H9 (cell line): ENCODE measurements around the gene HS2ST1. TPM values are rescaled to one million over a fixed set of nuclear protein-coding genes. Genes with fewer than 3 reads are reported as not detected.

ENCODE experiments used
- DNase-seq: peaks from one replicate; pipeline ENCODE4 v3.0.0-alpha.2; 2017
- H2AFZ ChIP-seq: one replicate; pipeline ENCODE4 v1.6.1; 2013; ENCODE audit warnings: mild to moderate bottlenecking, low read length, control low read depth, moderate library complexity
- H2AK5ac ChIP-seq: 2 replicates; pipeline ENCODE4 v1.6.1; 2013; ENCODE audit warnings: low read length, control low read depth, mixed read lengths; ENCODE audit not compliant: insufficient read length
- H2BK120ac ChIP-seq: one replicate; pipeline ENCODE4 v1.6.1; 2013; ENCODE audit warnings: low read depth, mild to moderate bottlenecking, low read length, control low read depth, inconsistent platforms; ENCODE audit not compliant: poor library complexity, severe bottlenecking
- H2BK12ac ChIP-seq: 2 replicates; pipeline ENCODE4 v1.6.1; 2013; ENCODE audit warnings: low read length, control low read depth, mixed read lengths, low read depth; ENCODE audit not compliant: insufficient read length
- H2BK15ac ChIP-seq: 2 replicates; pipeline ENCODE4 v1.6.1; 2013; ENCODE audit warnings: low read depth, low read length, control low read depth
- H2BK20ac ChIP-seq: one replicate; pipeline ENCODE4 v1.6.1; 2013; ENCODE audit warnings: low read depth, mild to moderate bottlenecking, low read length, control low read depth, inconsistent platforms; ENCODE audit not compliant: poor library complexity, severe bottlenecking
- H2BK5ac ChIP-seq: 2 replicates; pipeline ENCODE4 v1.6.1; 2013; ENCODE audit warnings: low read length, control low read depth, mixed read lengths; ENCODE audit not compliant: insufficient read length
- H3K14ac ChIP-seq: 2 replicates; pipeline ENCODE4 v1.6.1; 2013; ENCODE audit warnings: low read length, control low read depth; ENCODE audit not compliant: insufficient read depth
- H3K18ac ChIP-seq: 2 replicates; pipeline ENCODE4 v1.6.1; 2013; ENCODE audit warnings: low read depth, mild to moderate bottlenecking, mixed read lengths, low read length, control low read depth; ENCODE audit not compliant: insufficient read length
- H3K23ac ChIP-seq: 2 replicates; pipeline ENCODE4 v1.6.1; 2013; ENCODE audit warnings: low read length, control low read depth, mixed read lengths, low read depth; ENCODE audit not compliant: insufficient read length
- H3K23me2 ChIP-seq: 2 replicates; pipeline ENCODE4 v1.6.1; 2013; ENCODE audit warnings: low read depth, mild to moderate bottlenecking, mixed read lengths, low read length, control low read depth; ENCODE audit not compliant: insufficient read length, poor library complexity, severe bottlenecking
- H3K27ac ChIP-seq: 2 replicates; pipeline ENCODE4 v1.5.1; 2013; ENCODE audit warnings: low read length, control low read depth, mixed read lengths, low read depth; ENCODE audit not compliant: insufficient read length
- H3K27me3 ChIP-seq: 2 replicates; pipeline ENCODE4 v1.6.1; 2013; ENCODE audit warnings: low read length, control low read depth, inconsistent platforms; ENCODE audit not compliant: insufficient read depth
- H3K4ac ChIP-seq: 2 replicates; pipeline ENCODE4 v1.6.1; 2013; ENCODE audit warnings: low read depth, mild to moderate bottlenecking, control low read depth, inconsistent platforms, low read length, moderate library complexity
- H3K4me1 ChIP-seq: 2 replicates; pipeline ENCODE4 v1.6.1; 2013; ENCODE audit warnings: low read length, control low read depth, inconsistent platforms; ENCODE audit not compliant: insufficient read depth
- H3K4me2 ChIP-seq: 2 replicates; pipeline ENCODE4 v1.6.1; 2013; ENCODE audit warnings: low read length, control low read depth, mixed read lengths; ENCODE audit not compliant: insufficient read length, insufficient read depth
- H3K56ac ChIP-seq: 2 replicates; pipeline ENCODE4 v1.6.1; 2013; ENCODE audit warnings: low read depth, mild to moderate bottlenecking, mixed read lengths, low read length, control low read depth; ENCODE audit not compliant: insufficient read length
- H3K79me1 ChIP-seq: 2 replicates; pipeline ENCODE4 v1.6.1; 2013; ENCODE audit warnings: low read depth, mild to moderate bottlenecking, moderate library complexity, low read length, control low read depth, inconsistent platforms; ENCODE audit not compliant: insufficient read depth, poor library complexity, severe bottlenecking
- H3K79me2 ChIP-seq: 2 replicates; pipeline ENCODE4 v1.6.1; 2013; ENCODE audit warnings: low read length, control low read depth, inconsistent platforms; ENCODE audit not compliant: insufficient read depth
- H3K9ac ChIP-seq: 2 replicates; pipeline ENCODE4 v1.6.1; 2013; ENCODE audit warnings: low read length, control low read depth, mixed read lengths; ENCODE audit not compliant: insufficient read length; ENCODE audit errors: extremely low read depth
- H3K9me3 ChIP-seq: one replicate; pipeline ENCODE4 v1.6.1; 2013; ENCODE audit warnings: low read depth, low read length, inconsistent platforms; ENCODE audit not compliant: control insufficient read depth
- H3T11ph ChIP-seq: one replicate; pipeline ENCODE4 v1.6.1; 2013; ENCODE audit warnings: mild to moderate bottlenecking, low read length, control low read depth, inconsistent platforms
- H4K20me1 ChIP-seq: one replicate; pipeline ENCODE4 v1.6.1; 2013; ENCODE audit not compliant: control insufficient read depth, insufficient read length, insufficient read depth
- H4K5ac ChIP-seq: 2 replicates; pipeline ENCODE4 v1.6.1; 2013; ENCODE audit warnings: low read depth, mild to moderate bottlenecking, mixed read lengths, low read length, control low read depth; ENCODE audit not compliant: insufficient read length
- H4K8ac ChIP-seq: replicated peaks from 2 replicates; pipeline ENCODE4 v1.6.1; 2013; ENCODE audit warnings: low read length, control low read depth, mixed read lengths, low read depth; ENCODE audit not compliant: insufficient read length
- H4K91ac ChIP-seq: 2 replicates; pipeline ENCODE4 v1.6.1; 2013; ENCODE audit warnings: low read depth, mild to moderate bottlenecking, moderate library complexity, mixed read lengths, low read length, control low read depth; ENCODE audit not compliant: insufficient read length
- H3K27ac Mint-ChIP-seq, 3 experiments: 2 replicates in 2 of 3; 3 replicates in 1 of 3; pipeline ENCODE4 v1.8.0; 2020 to 2021; ENCODE audit warnings: mixed read lengths in 3 of 3, mild to moderate bottlenecking in 1 of 3, moderate library complexity in 1 of 3
- H3K27me3 Mint-ChIP-seq: 2 replicates; pipeline ENCODE4 v1.8.0; 2021; ENCODE audit warnings: low read depth, mild to moderate bottlenecking, moderate library complexity, mixed read lengths
- H3K36me3 Mint-ChIP-seq, 3 experiments: 2 replicates in 2 of 3; 3 replicates in 1 of 3; pipeline ENCODE4 v1.8.0; 2020 to 2021; ENCODE audit warnings: low read depth in 3 of 3, mixed read lengths in 3 of 3; ENCODE audit not compliant: insufficient read depth in 1 of 3
- H3K4me1 Mint-ChIP-seq, 2 experiments: 2 replicates each; pipeline ENCODE4 v1.8.0; 2020; ENCODE audit warnings: mixed read lengths in 2 of 2
- H3K4me3 Mint-ChIP-seq, 2 experiments: 2 replicates in 1 of 2; 3 replicates in 1 of 2; pipeline ENCODE4 v1.8.0; 2020 to 2021; ENCODE audit warnings: mild to moderate bottlenecking in 2 of 2, mixed read lengths in 2 of 2, moderate library complexity in 1 of 2
- H3K9me3 Mint-ChIP-seq, 2 experiments: 2 replicates in 1 of 2; 3 replicates in 1 of 2; pipeline ENCODE4 v1.8.0; 2020; ENCODE audit warnings: mild to moderate bottlenecking in 2 of 2, mixed read lengths in 2 of 2, moderate library complexity in 1 of 2
- CTCF ChIP-seq: fragments of 200-600 bp; sonication (generic); conservative IDR thresholded peaks from 3 replicates; pipeline ENCODE4 v1.8.0; 2021; ENCODE audit warnings: antibody characterized with exemption, mild to moderate bottlenecking
- WGBS: extraction: QIAGEN DNeasy Blood & Tissue Kit; methylation state at CpG from one replicate; pipeline ENCODE4 v1.1.7; 2013; ENCODE audit warnings: missing lambda C conversion rate, low lambda C conversion rate, mixed read lengths; ENCODE audit not compliant: insufficient read length; ENCODE audit errors: extremely low coverage; 5-methylcytosine and 5-hydroxymethylcytosine counted together
- total RNA-seq: library from RNA; stranded (reverse); gene quantifications from 2 replicates; pipeline ENCODE4 v1.2.1, GENCODE V29; 2021

The HS2ST1 gene
- total RNA-seq, 1 experiment from 2014 or later, result 20.1 TPM

DNA sequence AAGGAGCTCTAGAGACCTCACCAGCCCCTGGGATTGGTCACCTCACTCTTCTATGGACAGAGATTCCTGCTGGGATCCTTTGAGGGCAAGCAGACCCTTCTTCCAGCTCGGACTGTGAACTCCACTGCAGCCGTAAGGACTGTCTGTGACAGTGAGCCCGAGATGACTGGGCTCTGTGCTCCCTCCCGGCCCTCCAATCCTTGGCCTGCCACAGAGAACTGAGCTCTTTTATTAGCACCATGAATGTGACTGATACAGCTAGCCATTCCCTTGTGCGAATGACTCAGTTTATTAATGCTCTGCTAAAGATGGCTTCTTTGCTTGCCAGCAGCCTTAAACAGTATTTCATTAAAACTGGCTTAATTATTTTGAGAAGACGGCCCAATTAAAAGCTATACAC lies 219.6 kb downstream of the HS2ST1 start:
- Histone ChIP-seq H4K8ac (no peak overlapping the region), H2AFZ (no peak overlapping the region)
- WGBS, result no CpG with 5 or more reads among the region's 6 CpGs

More for the DNA sequence above, 219.6 kb downstream of the HS2ST1 start:
- Mint-ChIP-seq H3K9me3 (no peaks in the 10 kb centered on the region), H3K36me3 (no peaks in the 10 kb centered on the region), H3K4me1 (peaks cover 12% of the 10 kb centered on the region in 2 experiments), H3K27ac (no peak overlapping the region), H3K27me3 (peaks cover 18% of the 10 kb centered on the region), H3K4me3 (no peak overlapping the region)
- Histone ChIP-seq H3K27me3 (no peaks in the 10 kb centered on the region; the same call in 1 of the 2 replicates), H3T11ph (no peak overlapping the region), H2BK12ac (no peak overlapping the region), H3K27ac (no peak overlapping the region), H3K9me3 (no peaks in the 10 kb centered on the region), H2BK120ac (no peak overlapping the region), H2BK20ac (no peak overlapping the region), H3K14ac (no peak overlapping the region), H3K79me2 (no peaks in the 10 kb centered on the region), H2AK5ac (no peak overlapping the region), H3K4me2 (no peak overlapping the region), H3K4me1 (no peaks in the 10 kb centered on the region), H3K23me2 (peaks cover 6% of the 10 kb centered on the region), H3K18ac (no peak overlapping the region), H2BK5ac (no peak overlapping the region), H4K20me1 (no peaks in the 10 kb centered on the region), H4K91ac (no peak overlapping the region), H3K56ac (no peak overlapping the region), H3K23ac (no peak overlapping the region), H3K4ac (no peak overlapping the region), H4K5ac (no peak overlapping the region), H3K9ac (no peak overlapping the region), H2BK15ac (no peak overlapping the region), H3K79me1 (no peaks in the 10 kb centered on the region)
- no peak for DNase-seq
- no peak for TF ChIP-seq CTCF
